ENCODE data around the gene SECISBP2L.

SECISBP2L gene

DNA sequence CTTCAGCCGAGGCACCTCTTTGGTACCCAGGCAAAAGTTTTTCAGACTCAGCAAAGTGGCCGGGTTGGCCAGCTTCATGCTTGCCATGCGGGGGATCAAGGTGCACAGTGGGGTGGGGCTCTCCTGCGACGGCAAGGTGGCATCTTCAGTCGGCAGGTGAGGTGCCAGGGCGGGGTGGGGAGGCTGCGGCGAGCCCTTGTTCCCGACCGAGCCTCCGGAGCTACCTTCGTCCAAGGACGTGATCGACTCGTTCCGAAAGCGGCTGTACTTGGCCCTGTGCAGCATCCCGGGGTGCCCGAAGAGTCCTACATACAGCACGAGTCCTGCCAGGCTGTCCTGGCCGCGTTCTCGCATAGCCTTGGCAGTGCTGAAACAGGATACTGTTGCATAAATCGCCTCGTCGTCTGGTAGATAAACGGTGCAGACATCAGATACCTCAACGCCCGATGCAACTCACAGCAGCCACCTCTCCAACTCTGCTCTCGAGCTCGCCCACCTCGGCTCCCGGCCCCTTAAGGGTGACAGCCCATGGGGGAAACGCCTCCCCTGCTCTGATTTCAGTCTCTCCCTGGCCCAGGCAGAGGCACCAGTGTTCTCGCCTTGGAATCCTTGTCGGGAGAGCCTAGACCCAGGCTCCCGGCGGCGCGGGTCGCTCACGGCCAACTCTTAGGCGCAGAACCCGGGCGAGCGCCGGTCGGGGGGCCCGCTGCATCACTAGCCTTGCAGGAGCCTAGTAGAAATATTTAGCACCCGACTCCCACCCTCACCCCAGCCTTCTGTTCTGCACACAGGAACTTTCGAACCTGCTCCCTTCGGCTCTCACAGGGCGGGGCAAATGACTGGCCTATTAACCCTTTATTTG, 83.4 kb downstream of the SECISBP2L start:
- DNase-seq: peak; percentile 42

DNA sequence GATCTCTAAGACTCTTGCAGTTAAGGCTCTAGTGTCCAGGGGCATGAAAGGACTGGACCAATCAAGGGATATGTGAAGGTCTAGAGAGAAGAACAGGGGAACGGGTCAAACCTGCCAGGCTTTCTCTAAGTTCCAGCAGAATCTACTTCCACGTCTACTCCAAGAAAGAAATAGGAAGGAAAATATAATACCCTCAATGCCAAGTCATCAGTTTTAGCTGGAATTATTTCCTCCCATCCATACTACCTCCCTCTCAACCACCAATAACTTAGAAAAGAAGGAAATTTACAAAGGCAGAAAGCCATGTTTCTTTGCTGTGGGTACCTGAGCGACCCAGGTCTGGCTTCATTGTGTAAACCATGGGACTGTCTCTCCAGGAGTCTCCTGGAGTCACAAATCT, 90.3 kb downstream of the SECISBP2L start:
- DNase-seq: no peak

DNA sequence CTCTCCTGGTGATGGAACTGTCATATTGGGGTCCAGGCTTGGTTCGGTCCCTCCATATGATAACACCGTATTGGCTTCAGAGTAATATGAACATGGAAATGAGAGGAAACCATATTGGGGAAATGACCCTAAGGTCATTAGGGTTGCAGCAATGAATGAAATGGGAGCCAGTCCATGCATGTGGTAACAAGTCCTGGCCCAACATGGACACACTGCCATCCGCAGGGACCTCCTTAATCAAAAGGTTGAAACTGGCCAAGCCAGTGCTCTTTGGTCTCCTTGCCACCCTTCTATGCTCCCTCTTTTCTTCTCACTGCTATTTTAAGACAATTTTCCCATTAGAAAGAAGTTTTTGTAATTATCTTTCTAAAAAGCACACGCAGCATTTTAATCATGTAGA, 90.9 kb downstream of the SECISBP2L start:
- DNase-seq: no peak

DNA sequence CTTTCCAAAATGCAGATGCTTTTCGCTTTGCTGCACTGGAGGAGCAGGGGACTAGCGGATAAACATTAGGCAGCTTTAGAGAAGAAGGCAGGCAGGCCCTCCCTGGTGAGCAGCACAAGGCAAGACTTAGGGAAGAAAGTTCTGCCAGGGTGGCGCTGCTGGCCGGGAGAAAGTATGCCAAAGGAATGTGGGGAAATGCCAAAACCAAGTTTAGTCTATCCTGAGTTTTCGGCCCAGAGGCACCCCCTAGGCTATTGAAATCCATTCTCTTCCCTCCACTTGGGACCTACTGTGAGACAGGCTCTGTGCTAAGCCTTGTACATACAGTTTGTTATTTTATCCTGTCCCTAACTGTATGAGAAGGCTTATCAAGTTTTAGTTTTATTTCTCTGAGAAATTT, 91.7 kb downstream of the SECISBP2L start:
- no peak for DNase-seq

DNA sequence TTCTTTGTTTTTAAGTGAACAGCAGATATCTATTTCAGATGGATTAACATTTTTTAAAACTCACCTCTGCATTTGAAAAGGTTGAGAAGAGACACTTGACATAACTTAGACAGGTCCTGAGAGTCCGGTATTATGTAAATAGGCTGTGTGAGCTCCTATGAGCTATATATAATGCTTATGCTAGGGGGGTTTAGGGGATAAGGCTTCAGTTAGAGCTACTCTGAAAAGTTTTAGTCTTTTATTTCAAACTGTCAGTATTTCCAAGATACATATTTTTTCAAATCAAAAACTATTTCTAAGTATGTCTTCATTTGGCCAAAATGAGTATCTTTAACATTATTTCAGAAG, 99.4 kb downstream of the SECISBP2L start:
- DNase-seq: no peak

DNA sequence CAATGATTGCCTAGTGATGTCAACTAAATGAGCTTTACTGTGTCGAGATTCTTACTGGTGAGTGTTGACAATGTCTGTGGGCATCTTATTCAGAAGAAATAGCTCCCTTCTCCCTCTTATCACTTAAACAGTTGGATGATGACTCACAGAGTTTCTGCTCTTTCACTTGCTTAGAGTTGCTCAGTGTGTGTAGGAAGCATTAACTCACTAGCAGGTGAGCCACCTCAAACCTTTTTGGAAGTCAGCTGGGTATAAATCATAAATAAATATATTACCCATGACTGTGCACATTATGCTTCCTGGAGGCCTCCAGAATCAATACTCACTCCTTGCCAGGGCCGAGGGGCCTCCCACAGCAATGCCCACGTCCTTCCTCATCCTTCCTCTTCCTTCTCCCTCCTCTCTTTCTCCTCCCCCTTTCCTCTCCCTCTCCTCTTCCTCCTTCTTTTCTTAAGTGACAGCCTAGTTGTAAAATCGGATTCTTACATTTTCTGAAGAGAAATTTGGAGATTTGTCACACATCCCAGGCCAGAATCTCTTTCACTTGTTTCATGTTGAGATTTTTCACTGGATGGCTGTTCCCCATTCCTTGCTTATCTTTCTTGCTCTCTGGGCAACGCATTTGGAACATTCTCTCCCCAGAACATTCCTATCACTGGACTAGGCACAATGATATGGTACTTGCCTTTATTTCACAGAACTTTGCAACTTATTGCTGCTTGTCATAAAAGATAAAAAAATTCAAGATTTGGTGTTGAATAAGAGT, 100.0 kb downstream of the SECISBP2L start:
- no peak for DNase-seq

DNA sequence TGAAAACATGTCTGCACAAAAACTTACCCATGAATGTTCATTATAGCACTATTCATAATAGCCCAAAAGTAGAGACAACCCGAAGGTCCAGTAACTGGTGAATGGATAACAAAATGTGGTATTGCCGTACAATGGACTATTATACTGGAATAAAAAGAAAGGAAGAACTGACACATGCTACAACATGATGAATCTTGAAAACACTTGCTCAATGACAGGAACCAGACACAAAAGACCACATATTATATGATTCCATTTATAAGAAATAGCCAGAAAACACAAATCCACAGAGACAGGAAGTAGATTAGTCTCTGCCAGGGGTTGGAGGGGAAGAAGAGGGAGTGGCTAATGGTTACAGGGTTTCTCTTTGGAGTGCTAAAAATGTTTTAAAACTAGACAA, 100.9 kb downstream of the SECISBP2L start:
- DNase-seq: no peak

DNA sequence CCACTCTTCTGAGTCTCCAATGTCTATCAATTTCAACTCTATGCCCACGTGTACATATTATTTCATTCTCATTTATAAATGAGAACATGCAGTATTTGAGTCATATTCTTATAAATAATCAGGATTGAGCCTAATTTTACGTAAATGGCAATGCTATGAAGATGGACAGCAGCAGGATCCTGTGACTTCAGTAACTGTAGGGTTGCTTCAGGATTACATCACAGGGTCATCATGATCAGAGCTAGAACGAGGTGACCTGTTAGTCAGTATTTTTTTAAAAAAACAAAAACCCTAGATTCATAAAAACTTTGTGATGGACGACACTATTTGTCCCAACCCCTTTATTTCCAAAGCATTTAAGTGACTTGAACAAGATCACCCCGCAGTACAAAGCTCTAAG, 104.3 kb downstream of the SECISBP2L start:
- DNase-seq: no peak

DNA sequence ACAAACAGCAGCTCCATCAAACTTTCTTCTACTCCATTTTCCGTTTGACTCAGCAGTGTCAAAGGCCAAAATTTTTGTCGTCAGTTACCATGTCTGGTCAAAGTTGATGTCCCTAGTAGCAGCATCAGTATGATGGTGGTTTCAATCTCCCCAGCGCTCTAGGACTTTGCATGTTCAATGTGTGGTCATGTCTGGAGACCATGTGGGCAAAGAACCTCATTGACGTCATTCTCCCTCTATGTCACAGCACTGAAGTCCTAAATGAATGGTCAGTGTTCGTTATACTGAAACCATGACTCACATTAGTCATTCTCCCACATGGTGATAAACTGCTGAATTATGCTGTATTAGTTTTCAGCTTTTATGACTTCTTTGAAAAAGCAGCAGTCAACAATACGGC, 105.7 kb downstream of the SECISBP2L start:
- DNase-seq: no peak

DNA sequence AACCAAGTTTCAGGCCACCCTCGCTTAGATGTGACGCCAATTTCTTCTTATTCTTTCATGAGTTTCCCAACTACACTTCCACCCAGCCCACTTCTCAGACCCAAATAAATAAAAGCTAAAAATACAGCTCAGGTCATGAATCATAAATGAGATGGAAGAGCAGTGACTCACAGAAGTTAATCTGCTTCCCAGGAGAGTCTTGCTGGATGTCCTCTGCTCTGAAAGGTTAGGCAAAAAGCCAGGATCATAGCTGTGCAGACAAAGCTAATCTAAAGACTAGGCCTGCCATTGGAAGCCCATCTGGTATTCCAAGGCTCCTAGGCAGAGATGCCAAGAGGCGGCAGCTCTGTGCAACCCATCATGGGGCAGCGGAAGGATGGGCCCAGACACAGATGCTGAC, 106.6 kb downstream of the SECISBP2L start:
- no peak for DNase-seq
